Type B pancreatic cell (in vitro differentiated cells): Measurements from ENCODE around the gene MARCHF3. TPM values are rescaled to one million over a fixed set of nuclear protein-coding genes. Genes with fewer than 3 reads are reported as not detected.
"Not testable (repeated sequence)": the region's sequence is repeated elsewhere in the genome, so short reads cannot be mapped to it uniquely, and the experiment has no call there.

ENCODE experiments used
- DNase-seq: peaks from one replicate; pipeline ENCODE4 v3.0.0; 2021; ENCODE audit warnings: mixed read lengths; ENCODE audit not compliant: unreplicated experiment; ENCODE audit errors: extremely low spot score
- H3K27ac Mint-ChIP-seq: 2 replicates; pipeline ENCODE4 v1.8.0; 2021; ENCODE audit warnings: mild to moderate bottlenecking, mixed read lengths
- H3K27me3 Mint-ChIP-seq: 2 replicates; pipeline ENCODE4 v1.8.0; 2021; ENCODE audit warnings: mixed read lengths
- H3K36me3 Mint-ChIP-seq: 2 replicates; pipeline ENCODE4 v1.8.0; 2021; ENCODE audit warnings: mixed read lengths
- H3K4me1 Mint-ChIP-seq: one replicate; pipeline ENCODE4 v1.8.0; 2021; ENCODE audit warnings: mixed read lengths; ENCODE audit not compliant: unreplicated experiment
- H3K4me3 Mint-ChIP-seq: 2 replicates; pipeline ENCODE4 v1.8.0; 2021; ENCODE audit warnings: mild to moderate bottlenecking, mixed read lengths
- H3K9me3 Mint-ChIP-seq: 2 replicates; pipeline ENCODE4 v1.8.0; 2021; ENCODE audit warnings: mixed read lengths
- CTCF ChIP-seq: fragments of 200-600 bp; sonication (generic); conservative IDR thresholded peaks from 2 replicates; pipeline ENCODE4 v1.5.0; 2021; ENCODE audit warnings: antibody characterized with exemption, mild to moderate bottlenecking
- total RNA-seq: library from RNA; stranded (reverse); gene quantifications from 2 replicates; pipeline ENCODE4 v1.2.1, GENCODE V29; 2021; ENCODE audit warnings: low replicate concordance

The MARCHF3 gene
- total RNA-seq, 1 donor from 2014 or later = 5.9 TPM

DNA sequence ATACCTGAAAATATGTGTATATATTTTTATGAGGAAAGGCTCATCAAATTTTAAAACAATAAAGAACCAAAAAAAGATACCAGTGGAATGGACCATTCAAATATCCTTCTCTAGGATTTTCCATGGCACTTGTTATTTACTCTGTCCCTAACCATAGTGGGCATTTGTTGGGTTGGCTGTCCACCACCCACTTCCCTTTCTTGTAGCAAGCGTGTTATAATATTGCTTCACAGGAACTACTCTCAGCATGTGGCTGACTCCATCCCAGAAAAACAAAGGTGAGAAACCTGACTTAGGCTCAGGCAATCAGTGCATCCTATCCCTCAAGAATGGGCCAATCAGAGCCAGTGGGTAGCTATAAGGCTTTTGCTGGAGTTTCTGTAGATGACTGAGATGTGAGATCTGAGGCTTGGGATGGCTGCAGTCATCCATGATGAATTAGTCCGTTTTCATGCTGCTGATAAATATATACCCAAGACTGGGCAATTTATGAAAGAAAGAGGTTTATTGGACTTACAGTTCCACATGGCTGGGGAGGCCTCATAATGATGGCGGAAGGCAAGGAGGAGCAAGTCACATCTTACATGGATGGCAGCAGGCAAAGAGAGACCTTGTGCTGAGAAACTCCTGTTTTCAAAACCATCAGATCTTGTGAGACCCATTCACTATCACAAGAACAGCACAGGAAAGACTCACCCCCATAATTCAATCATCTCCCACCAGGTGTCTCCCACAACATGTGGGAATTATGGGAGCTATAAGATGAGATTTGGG, 25.7 kb upstream of the MARCHF3 start:
- no peaks in the 10 kb centered on the region for H3K9me3 Mint-ChIP-seq
- TF ChIP-seq CTCF = no peak
- no peaks in the 10 kb centered on the region for H3K27me3 Mint-ChIP-seq
- H3K4me1 Mint-ChIP-seq = no peaks in the 10 kb centered on the region
- peaks cover 5% of the 10 kb centered on the region for H3K36me3 Mint-ChIP-seq
- H3K27ac Mint-ChIP-seq = no peak overlapping the region
- H3K4me3 Mint-ChIP-seq = no peak overlapping the region
- DNase-seq = no peak

- H3K27ac Mint-ChIP-seq, DNase-seq, H3K36me3 Mint-ChIP-seq, H3K9me3 Mint-ChIP-seq, H3K4me1 Mint-ChIP-seq, H3K4me3 Mint-ChIP-seq, H3K27me3 Mint-ChIP-seq: not testable (repeated sequence)
Measured at GRCh38 chr5:127053551-127053950, 23.2 kb upstream of the MARCHF3 start.

- H3K4me3 Mint-ChIP-seq = no peak overlapping the region
- no peak for DNase-seq
- H3K9me3 Mint-ChIP-seq = no peaks in the 10 kb centered on the region
- peaks cover 5% of the 10 kb centered on the region for H3K36me3 Mint-ChIP-seq
- no peak for TF ChIP-seq CTCF
- no peaks in the 10 kb centered on the region for H3K4me1 Mint-ChIP-seq
- H3K27ac Mint-ChIP-seq = no peak overlapping the region
- H3K27me3 Mint-ChIP-seq = peaks cover 3% of the 10 kb centered on the region
Measured at GRCh38 chr5:127053049-127053448, 22.7 kb upstream of the MARCHF3 start.

DNA sequence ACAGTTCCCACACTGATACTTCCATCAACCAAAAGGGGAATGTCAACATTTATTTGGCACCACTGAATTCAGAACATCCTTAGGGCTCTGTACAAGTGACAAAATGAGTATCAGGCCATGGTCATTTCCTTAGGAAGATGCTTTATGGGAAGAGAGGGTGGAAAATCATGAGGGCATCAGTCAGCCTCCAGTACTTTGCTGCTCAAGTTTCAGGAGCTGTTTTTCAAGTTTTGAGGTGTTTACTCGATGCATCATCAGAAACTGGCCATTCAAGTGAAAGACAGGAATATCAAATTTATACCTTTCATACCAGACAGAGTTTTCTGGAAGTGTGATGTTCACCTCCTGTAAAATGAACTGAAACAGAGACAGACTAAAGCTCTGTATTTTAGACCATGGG, 21.2 kb upstream of the MARCHF3 start:
- H3K4me1 Mint-ChIP-seq = no peaks in the 10 kb centered on the region
- H3K9me3 Mint-ChIP-seq = no peaks in the 10 kb centered on the region
- no peak for DNase-seq
- no peak for TF ChIP-seq CTCF
- peaks cover 3% of the 10 kb centered on the region for H3K27me3 Mint-ChIP-seq
- H3K4me3 Mint-ChIP-seq = no peak overlapping the region
- H3K27ac Mint-ChIP-seq = no peak overlapping the region
- peaks cover 5% of the 10 kb centered on the region for H3K36me3 Mint-ChIP-seq

DNA sequence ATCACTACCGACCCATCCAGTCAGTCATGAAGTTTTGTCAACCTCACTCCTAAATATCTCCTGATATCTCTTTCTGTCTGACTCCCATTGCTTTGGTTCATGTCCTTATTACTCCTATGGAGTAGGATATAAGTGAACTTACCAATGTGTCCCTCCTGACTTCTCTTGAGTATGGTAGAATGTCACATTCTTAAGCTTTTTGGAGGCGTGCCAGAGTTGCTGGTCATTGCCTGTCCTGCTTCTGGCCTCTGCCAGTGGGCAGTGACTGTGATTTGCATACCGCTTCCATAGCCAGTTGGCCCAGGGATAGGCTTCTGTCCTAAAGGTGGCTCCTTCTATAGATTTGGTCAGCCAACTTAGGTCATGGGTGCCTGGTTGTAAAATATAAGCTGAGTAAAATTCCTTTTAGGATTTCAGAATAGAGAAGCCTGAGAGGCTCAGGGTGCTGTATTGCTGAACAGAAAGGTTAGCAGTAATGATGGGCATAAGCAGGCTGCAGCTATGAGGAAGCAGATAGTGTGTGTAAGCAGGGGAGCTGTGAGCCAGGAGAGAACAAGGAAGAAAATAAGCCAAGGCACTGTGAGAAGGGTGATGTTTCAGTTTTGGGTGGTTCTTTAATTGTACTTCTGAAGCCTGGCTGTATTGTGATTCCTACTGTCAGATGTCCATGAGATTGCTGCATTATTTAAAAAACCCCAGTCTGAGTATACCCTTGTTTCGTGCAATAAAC, 16.1 kb upstream of the MARCHF3 start:
- Mint-ChIP-seq H3K9me3 (no peaks in the 10 kb centered on the region), H3K36me3 (no peaks in the 10 kb centered on the region), H3K27me3 (peaks cover 3% of the 10 kb centered on the region), H3K4me1 (no peaks in the 10 kb centered on the region), H3K27ac (no peak overlapping the region), H3K4me3 (no peak overlapping the region)
- no peak for DNase-seq
- TF ChIP-seq CTCF = no peak

- H3K4me3 Mint-ChIP-seq = no peak overlapping the region
- H3K4me1 Mint-ChIP-seq = peaks cover 8% of the 10 kb centered on the region
- no peaks in the 10 kb centered on the region for H3K36me3 Mint-ChIP-seq
- peaks cover 6% of the 10 kb centered on the region for H3K27me3 Mint-ChIP-seq
- DNase-seq = no peak
- peak; percentile 37 for TF ChIP-seq CTCF
- H3K27ac Mint-ChIP-seq = no peak overlapping the region
- H3K9me3 Mint-ChIP-seq = no peaks in the 10 kb centered on the region
Measured at GRCh38 chr5:127042593-127042992, 12.2 kb upstream of the MARCHF3 start.
